SKM-1 (cell line): Measurements from ENCODE around the gene CYBA.
"Not testable (repeated sequence)": the region's sequence is repeated elsewhere in the genome, so short reads cannot be mapped to it uniquely, and the experiment has no call there.

Experiments used
- DNase-seq: peaks from one replicate; lab custom pipeline; 2025; ENCODE audit not compliant: unreplicated experiment; lab: John Stamatoyannopoulos, UW

Gene CYBA

GRCh38 chr16:88614818-88615580 is 35.9 kb downstream of the CYBA start:
- no peak for DNase-seq

GRCh38 chr16:88613911-88614817 is 36.7 kb downstream of the CYBA start:
- DNase-seq, result no peak

GRCh38 chr16:88613293-88613692 is 37.6 kb downstream of the CYBA start:
- no peak for DNase-seq

- no peak for DNase-seq
Measured at GRCh38 chr16:88610909-88611812, 39.7 kb downstream of the CYBA start.

GRCh38 chr16:88610080-88610479 is 40.8 kb downstream of the CYBA start:
- no peak for DNase-seq

- not testable (repeated sequence) for DNase-seq
Measured at GRCh38 chr16:88609426-88609825, 41.4 kb downstream of the CYBA start.

- no peak for DNase-seq
Measured at GRCh38 chr16:88608076-88608475, 42.8 kb downstream of the CYBA start.

GRCh38 chr16:88606148-88606757 is 44.6 kb downstream of the CYBA start:
- DNase-seq, result no peak

GRCh38 chr16:88605186-88606147 is 45.4 kb downstream of the CYBA start:
- DNase-seq, result no peak

GRCh38 chr16:88602091-88602490 is 48.8 kb downstream of the CYBA start:
- no peak for DNase-seq

- DNase-seq, result no peak
Measured at GRCh38 chr16:88601313-88602036, 49.4 kb downstream of the CYBA start.

GRCh38 chr16:88600539-88600896 is 50.3 kb downstream of the CYBA start:
- no peak for DNase-seq

GRCh38 chr16:88599825-88600538 is 50.9 kb downstream of the CYBA start:
- DNase-seq, result no peak

- DNase-seq, result no peak
Measured at GRCh38 chr16:88599092-88599733, 51.6 kb downstream of the CYBA start.

- DNase-seq, result no peak
Measured at GRCh38 chr16:88597856-88598491, 52.9 kb downstream of the CYBA start.

GRCh38 chr16:88596483-88596882 is 54.4 kb downstream of the CYBA start:
- DNase-seq, result no peak

GRCh38 chr16:88595921-88596320 is 54.9 kb downstream of the CYBA start:
- DNase-seq, result no peak
